Progenitor cell of endocrine pancreas (in vitro differentiated cells): ENCODE measurements around the gene RBM6. TPM values are rescaled to one million over a fixed set of nuclear protein-coding genes. Genes with fewer than 3 reads are reported as not detected.

ENCODE experiments used
- DNase-seq: peaks from one replicate; pipeline ENCODE4 v3.0.0; 2021; ENCODE audit warnings: low spot score; ENCODE audit not compliant: unreplicated experiment
- H3K27ac Mint-ChIP-seq: 2 replicates; pipeline ENCODE4 v1.8.0; 2021; ENCODE audit warnings: mild to moderate bottlenecking, moderate library complexity, mixed read lengths
- H3K27me3 Mint-ChIP-seq: 2 replicates; pipeline ENCODE4 v1.8.0; 2021; ENCODE audit warnings: mixed read lengths
- H3K36me3 Mint-ChIP-seq: 2 replicates; pipeline ENCODE4 v1.8.0; 2022; ENCODE audit warnings: mixed read lengths; ENCODE audit not compliant: insufficient read depth
- H3K4me1 Mint-ChIP-seq: 2 replicates; pipeline ENCODE4 v1.8.0; 2021; ENCODE audit warnings: low read depth, mixed read lengths
- H3K4me3 Mint-ChIP-seq: 2 replicates; pipeline ENCODE4 v1.8.0; 2021; ENCODE audit warnings: low read depth, mild to moderate bottlenecking, moderate library complexity, mixed read lengths
- H3K9me3 Mint-ChIP-seq: 2 replicates; pipeline ENCODE4 v1.8.0; 2021; ENCODE audit warnings: low read depth, mixed read lengths
- long read RNA-seq: library from polyadenylated mRNA; unstranded; transcript quantifications from one replicate; pipeline ENCODE4 v2.0.0, GENCODE V29; 2020
- total RNA-seq: library from RNA; stranded (reverse); gene quantifications from 2 replicates; pipeline ENCODE4 v1.2.1, GENCODE V29; 2021
- TF ChIP-seq, protein P1 (sequence below): fragments of 200-600 bp; sonication (generic); IDR thresholded peaks from one replicate; pipeline ENCODE4 v1.5.0; 2021; ENCODE audit warnings: antibody characterized with exemption, mild to moderate bottlenecking; ENCODE audit not compliant: unreplicated experiment

Gene RBM6, protein sequence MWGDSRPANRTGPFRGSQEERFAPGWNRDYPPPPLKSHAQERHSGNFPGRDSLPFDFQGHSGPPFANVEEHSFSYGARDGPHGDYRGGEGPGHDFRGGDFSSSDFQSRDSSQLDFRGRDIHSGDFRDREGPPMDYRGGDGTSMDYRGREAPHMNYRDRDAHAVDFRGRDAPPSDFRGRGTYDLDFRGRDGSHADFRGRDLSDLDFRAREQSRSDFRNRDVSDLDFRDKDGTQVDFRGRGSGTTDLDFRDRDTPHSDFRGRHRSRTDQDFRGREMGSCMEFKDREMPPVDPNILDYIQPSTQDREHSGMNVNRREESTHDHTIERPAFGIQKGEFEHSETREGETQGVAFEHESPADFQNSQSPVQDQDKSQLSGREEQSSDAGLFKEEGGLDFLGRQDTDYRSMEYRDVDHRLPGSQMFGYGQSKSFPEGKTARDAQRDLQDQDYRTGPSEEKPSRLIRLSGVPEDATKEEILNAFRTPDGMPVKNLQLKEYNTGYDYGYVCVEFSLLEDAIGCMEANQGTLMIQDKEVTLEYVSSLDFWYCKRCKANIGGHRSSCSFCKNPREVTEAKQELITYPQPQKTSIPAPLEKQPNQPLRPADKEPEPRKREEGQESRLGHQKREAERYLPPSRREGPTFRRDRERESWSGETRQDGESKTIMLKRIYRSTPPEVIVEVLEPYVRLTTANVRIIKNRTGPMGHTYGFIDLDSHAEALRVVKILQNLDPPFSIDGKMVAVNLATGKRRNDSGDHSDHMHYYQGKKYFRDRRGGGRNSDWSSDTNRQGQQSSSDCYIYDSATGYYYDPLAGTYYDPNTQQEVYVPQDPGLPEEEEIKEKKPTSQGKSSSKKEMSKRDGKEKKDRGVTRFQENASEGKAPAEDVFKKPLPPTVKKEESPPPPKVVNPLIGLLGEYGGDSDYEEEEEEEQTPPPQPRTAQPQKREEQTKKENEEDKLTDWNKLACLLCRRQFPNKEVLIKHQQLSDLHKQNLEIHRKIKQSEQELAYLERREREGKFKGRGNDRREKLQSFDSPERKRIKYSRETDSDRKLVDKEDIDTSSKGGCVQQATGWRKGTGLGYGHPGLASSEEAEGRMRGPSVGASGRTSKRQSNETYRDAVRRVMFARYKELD
- 144 and 151 TPM in 2 replicates for total RNA-seq
- long read RNA-seq, full-length matches to known transcripts, result 32 of 220 reads
- long read RNA-seq, partial matches to known transcripts, result 112 of 220 reads
- long read RNA-seq, other reads (novel, unspliced or antisense), result 76 of 220 reads

DNA sequence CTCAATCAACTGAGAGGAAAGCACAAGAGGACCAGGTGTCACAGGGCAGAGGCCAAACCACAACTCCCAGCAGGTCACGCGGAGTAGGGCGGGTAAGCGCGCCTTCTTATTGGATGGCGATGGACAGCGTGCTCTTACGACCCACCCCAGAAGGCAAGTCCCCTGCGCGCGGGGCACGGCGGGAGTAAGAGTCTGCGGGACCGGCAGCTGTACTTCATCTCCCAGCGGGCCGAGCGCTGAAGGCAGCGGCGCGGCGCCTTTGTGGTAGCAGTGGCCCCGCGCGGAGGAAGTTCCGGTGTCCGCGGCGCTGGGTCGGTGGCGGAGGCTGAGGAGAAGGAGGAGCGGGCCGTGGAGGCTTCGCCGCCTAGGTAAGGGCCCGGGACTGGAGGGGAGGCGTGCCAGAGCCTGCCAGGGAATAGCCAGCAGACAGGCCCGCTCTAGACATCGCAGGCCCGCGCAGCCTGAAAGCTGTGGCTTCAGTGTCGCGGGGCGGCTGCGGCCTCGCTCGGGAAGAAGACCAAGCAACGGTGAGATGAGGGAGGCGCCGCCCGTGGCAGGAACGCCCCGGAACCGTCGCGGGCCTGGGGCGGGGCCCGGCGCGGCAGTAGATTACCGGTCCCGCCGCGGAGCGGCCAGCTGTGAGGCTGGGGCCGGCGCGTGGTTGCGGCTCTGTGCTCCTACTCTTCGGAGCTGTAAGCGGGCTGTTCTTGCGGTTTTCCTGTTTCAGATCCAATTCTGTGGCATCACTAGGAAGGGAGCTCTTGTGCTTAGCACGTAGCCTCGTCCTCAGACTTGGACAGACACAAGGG is at the start of gene RBM6:
TSS of gene RBM6 (plus strand) at position 293 of the 809 bp plus-strand sequence. CDS start 22,492 bp downstream, outside the sequence.
- H3K36me3 Mint-ChIP-seq, result peaks cover 5% of the 10 kb centered on the region
- H3K4me3 Mint-ChIP-seq, result peak within 1 kb of the TSS; percentile 97
- H3K4me1 Mint-ChIP-seq, result peaks cover 8% of the 10 kb centered on the region
- DNase-seq, result peak; percentile 87
- no peaks in the 10 kb centered on the region for H3K27me3 Mint-ChIP-seq
- H3K9me3 Mint-ChIP-seq, result peaks cover 3% of the 10 kb centered on the region
- H3K27ac Mint-ChIP-seq, result peak within 1 kb of the TSS; percentile 99
- TF ChIP-seq, protein P1, sequence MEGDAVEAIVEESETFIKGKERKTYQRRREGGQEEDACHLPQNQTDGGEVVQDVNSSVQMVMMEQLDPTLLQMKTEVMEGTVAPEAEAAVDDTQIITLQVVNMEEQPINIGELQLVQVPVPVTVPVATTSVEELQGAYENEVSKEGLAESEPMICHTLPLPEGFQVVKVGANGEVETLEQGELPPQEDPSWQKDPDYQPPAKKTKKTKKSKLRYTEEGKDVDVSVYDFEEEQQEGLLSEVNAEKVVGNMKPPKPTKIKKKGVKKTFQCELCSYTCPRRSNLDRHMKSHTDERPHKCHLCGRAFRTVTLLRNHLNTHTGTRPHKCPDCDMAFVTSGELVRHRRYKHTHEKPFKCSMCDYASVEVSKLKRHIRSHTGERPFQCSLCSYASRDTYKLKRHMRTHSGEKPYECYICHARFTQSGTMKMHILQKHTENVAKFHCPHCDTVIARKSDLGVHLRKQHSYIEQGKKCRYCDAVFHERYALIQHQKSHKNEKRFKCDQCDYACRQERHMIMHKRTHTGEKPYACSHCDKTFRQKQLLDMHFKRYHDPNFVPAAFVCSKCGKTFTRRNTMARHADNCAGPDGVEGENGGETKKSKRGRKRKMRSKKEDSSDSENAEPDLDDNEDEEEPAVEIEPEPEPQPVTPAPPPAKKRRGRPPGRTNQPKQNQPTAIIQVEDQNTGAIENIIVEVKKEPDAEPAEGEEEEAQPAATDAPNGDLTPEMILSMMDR, result no peak

DNA sequence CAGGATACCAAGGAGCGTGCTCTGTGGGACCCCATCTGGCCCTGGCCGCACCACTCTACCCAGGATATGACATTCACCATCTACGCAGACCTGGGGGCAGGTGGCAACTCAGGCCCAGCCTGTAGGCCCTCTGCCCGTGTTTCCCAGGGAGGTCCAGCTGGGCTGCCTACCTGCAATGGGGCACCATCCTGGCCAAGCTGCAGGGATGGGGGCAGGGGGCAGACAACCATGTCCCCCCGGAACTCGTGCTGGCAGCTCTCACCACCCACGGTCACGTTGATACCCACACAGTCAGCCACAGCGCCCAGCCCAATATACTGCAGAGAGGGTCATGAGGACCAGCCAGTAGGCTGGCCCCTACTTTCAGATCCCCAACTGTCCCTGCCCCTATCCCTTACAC is 44.2 kb upstream of the RBM6 start:
- no peak for DNase-seq
- H3K9me3 Mint-ChIP-seq, result no peaks in the 10 kb centered on the region
- H3K27me3 Mint-ChIP-seq, result no peaks in the 10 kb centered on the region
- TF ChIP-seq, protein P1, result no peak
- no peaks in the 10 kb centered on the region for H3K4me1 Mint-ChIP-seq
- H3K27ac Mint-ChIP-seq, result no peak overlapping the region
- no peak overlapping the region for H3K4me3 Mint-ChIP-seq
- no peaks in the 10 kb centered on the region for H3K36me3 Mint-ChIP-seq

DNA sequence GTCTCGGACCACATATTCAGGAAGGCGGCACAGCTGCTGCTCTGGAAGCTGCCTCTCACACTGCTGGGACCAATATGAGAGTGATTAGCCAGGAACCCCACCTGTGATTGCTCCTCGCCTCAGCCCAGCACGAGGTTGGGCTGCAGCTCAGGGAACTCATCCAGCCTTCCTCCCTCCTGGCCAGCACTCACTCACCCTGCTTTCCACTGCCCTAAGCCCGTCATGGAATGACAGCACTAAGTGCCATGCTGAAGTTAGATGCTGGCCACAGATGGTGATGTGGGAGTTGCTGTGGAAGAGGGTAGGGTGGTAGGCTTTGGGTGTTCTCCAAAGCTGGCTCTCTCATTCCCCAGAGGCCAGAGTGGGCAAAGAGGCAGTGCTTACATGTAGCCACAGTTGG is 43.6 kb upstream of the RBM6 start:
- H3K27me3 Mint-ChIP-seq, result no peaks in the 10 kb centered on the region
- no peaks in the 10 kb centered on the region for H3K36me3 Mint-ChIP-seq
- TF ChIP-seq, protein P1, result no peak
- no peaks in the 10 kb centered on the region for H3K4me1 Mint-ChIP-seq
- no peaks in the 10 kb centered on the region for H3K9me3 Mint-ChIP-seq
- H3K4me3 Mint-ChIP-seq, result no peak overlapping the region
- no peak overlapping the region for H3K27ac Mint-ChIP-seq
- DNase-seq, result no peak

DNA sequence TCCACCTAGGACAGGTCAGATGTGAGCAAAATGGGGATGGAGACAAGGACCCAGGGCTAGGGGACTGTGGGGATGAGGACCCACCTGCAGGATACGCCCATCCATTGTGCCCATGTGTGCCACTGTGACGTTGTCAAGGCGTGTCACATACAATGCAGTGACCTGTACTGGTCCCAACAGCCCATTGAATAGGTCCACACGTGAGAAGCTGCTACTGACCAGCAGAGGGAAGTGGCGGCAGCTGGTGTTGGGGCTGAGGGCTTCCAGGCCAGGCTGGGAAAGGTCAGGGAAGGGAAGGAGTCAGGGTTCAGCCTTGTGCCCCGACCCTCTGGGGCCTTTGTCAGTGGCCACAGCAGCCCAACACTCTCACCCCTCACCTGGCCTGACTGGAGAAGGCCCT is 41.0 kb upstream of the RBM6 start:
- H3K4me1 Mint-ChIP-seq, result peaks cover 1% of the 10 kb centered on the region
- no peak for DNase-seq
- H3K36me3 Mint-ChIP-seq, result no peaks in the 10 kb centered on the region
- H3K9me3 Mint-ChIP-seq, result no peaks in the 10 kb centered on the region
- TF ChIP-seq, protein P1, result no peak
- H3K27ac Mint-ChIP-seq, result no peak overlapping the region
- H3K4me3 Mint-ChIP-seq, result no peak overlapping the region
- no peaks in the 10 kb centered on the region for H3K27me3 Mint-ChIP-seq
